Stomach (tissue), 4 donors: ENCODE data around the gene IL2RG.

Source experiments
- POLR2A ChIP-seq, 4 donors: fragments of 450-650 bp; IDR thresholded peaks; one replicate each; pipeline ENCODE4 v1.6.1; 2016; ENCODE audit warnings: antibody characterized with exemption in 4 of 4, control low read depth in 2 of 4, mild to moderate bottlenecking in 1 of 4, moderate library complexity in 1 of 4
- POLR2AphosphoS5 ChIP-seq, 3 donors: sonication (generic); formaldehyde crosslinking; IDR thresholded peaks; one replicate each; pipeline ENCODE4 v1.6.1; 2016; ENCODE audit warnings: antibody characterized with exemption in 3 of 3
- TF ChIP-seq, protein P1 (sequence below), 7 experiments: fragments of 450-650 bp in 4 of 7; fragments of 200-600 bp in 3 of 7; sonication (generic) in 3 of 7; IDR thresholded peaks; one replicate each; pipeline ENCODE4 v1.5.1; 2016 to 2019; ENCODE audit warnings: antibody characterized with exemption in 7 of 7, control low read depth in 2 of 7, mild to moderate bottlenecking in 1 of 7

DNA sequence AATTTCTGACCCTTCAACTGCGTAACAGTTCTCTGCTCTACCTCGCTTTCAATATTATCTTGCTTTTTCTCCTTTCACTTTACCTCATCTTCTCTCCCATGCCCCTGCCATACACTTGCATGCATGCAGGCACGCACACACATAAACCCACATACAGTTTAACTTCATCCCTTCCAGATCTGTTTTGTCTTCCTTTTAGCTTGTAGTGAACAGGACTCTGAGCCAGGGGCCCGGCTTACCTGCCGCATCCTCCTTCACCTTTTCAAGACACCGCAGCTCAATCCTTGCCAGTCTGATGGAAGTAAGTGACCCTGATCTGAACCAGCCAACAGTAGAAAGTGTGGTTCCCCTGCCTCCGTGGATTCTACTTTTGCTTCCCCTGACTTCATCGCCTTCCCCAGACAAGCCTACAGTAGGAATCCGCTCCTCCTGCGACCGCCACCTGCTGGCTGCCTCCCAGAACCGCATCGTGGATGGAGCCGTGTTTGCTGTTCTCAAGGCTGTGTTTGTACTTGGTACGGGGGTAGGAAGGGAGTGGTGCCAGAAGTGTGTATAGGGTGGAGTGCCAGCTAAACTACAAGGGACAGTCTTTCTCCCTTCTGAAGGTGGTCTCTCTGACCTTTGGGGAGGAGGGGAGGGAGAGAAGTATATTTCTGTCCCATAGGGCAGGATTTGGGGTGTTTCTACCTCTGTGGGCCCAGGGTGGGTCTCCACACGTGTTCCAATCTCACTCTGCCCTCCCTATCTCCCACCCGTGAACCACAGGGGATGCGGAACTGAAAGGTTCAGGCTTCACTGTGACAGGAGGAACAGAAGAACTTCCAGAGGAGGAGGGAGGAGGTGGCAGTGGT is 17.8 kb upstream of the IL2RG start:
- TF ChIP-seq, protein P1, sequence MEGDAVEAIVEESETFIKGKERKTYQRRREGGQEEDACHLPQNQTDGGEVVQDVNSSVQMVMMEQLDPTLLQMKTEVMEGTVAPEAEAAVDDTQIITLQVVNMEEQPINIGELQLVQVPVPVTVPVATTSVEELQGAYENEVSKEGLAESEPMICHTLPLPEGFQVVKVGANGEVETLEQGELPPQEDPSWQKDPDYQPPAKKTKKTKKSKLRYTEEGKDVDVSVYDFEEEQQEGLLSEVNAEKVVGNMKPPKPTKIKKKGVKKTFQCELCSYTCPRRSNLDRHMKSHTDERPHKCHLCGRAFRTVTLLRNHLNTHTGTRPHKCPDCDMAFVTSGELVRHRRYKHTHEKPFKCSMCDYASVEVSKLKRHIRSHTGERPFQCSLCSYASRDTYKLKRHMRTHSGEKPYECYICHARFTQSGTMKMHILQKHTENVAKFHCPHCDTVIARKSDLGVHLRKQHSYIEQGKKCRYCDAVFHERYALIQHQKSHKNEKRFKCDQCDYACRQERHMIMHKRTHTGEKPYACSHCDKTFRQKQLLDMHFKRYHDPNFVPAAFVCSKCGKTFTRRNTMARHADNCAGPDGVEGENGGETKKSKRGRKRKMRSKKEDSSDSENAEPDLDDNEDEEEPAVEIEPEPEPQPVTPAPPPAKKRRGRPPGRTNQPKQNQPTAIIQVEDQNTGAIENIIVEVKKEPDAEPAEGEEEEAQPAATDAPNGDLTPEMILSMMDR (IDR thresholded peaks at IDR 0.05), result peak in 5 of 7 experiments; percentile 52 to 78 (median 68)
- TF ChIP-seq POLR2A (IDR thresholded peaks at IDR 0.05) (no peak), POLR2AphosphoS5 (IDR thresholded peaks at IDR 0.05) (peak in 1 of 3 donors; percentile 47)
